Caco-2 (cell line): ENCODE results near the gene SDSL. TPM values are rescaled to one million over a fixed set of nuclear protein-coding genes. Genes with fewer than 3 reads are reported as not detected.

ENCODE experiments used
- BruUV-seq: library from RNA; stranded (reverse); fragments of 400-500 nt; replicated peaks from 2 replicates; lab custom pipeline; 2021; lab: Mats Ljungman, UMichigan
- CTCF ChIA-PET: fragments of 300-600 bp; sonication (Branson Sonifier 250); formaldehyde crosslinking; loops from one replicate; lab custom pipeline; 2022; ENCODE audit warnings: antibody characterized with exemption; lab: Charles Lee
- POLR2A ChIA-PET: fragments of 300-600 bp; sonication (Branson Sonifier 250); formaldehyde crosslinking; loops from one replicate; lab custom pipeline; 2022; ENCODE audit warnings: antibody characterized with exemption; lab: Charles Lee
- DNase-seq, 2 experiments: peaks; one replicate each; pipeline versions ENCODE4 v3.0.0 to v3.0.0-alpha.2; 2020 to 2022
- H3K27me3 ChIP-seq: replicated peaks from 2 replicates; pipeline ENCODE4 v1.6.0; 2011; ENCODE audit warnings: low read length; ENCODE audit not compliant: control insufficient read depth, insufficient read depth
- H3K36me3 ChIP-seq: 2 replicates; pipeline ENCODE4 v1.5.1; 2011; ENCODE audit warnings: low read length; ENCODE audit not compliant: control insufficient read depth, insufficient read depth
- H3K4me1 ChIP-seq: fragments of 250-450 bp; sonication (Bioruptor Pico); 2 replicates; pipeline ENCODE4 v1.5.1; 2020; ENCODE audit warnings: mild to moderate bottlenecking
- H3K4me3 ChIP-seq: 2 replicates; pipeline ENCODE4 v1.5.1; 2011; ENCODE audit warnings: low read depth, mild to moderate bottlenecking, control low read depth, low read length
- H3K9me3 ChIP-seq: fragments of 250-450 bp; sonication (Bioruptor Pico); 2 replicates; pipeline ENCODE4 v1.5.1; 2020; ENCODE audit warnings: mild to moderate bottlenecking, moderate library complexity
- H3K27ac Mint-ChIP-seq: one replicate; pipeline ENCODE4 v1.8.0; 2022; ENCODE audit warnings: mixed read lengths; ENCODE audit not compliant: unreplicated experiment
- H3K27me3 Mint-ChIP-seq: one replicate; pipeline ENCODE4 v1.8.0; 2022; ENCODE audit warnings: mixed read lengths; ENCODE audit not compliant: insufficient read depth, unreplicated experiment
- H3K36me3 Mint-ChIP-seq: one replicate; pipeline ENCODE4 v1.8.0; 2022; ENCODE audit warnings: mild to moderate bottlenecking, mixed read lengths; ENCODE audit not compliant: insufficient read depth, unreplicated experiment
- H3K4me1 Mint-ChIP-seq: one replicate; pipeline ENCODE4 v1.8.0; 2022; ENCODE audit warnings: low read depth, mixed read lengths; ENCODE audit not compliant: unreplicated experiment
- H3K4me3 Mint-ChIP-seq: one replicate; pipeline ENCODE4 v1.8.0; 2022; ENCODE audit warnings: mild to moderate bottlenecking, moderate library complexity, mixed read lengths; ENCODE audit not compliant: unreplicated experiment
- H3K9me3 Mint-ChIP-seq: one replicate; pipeline ENCODE4 v1.8.0; 2022; ENCODE audit warnings: mixed read lengths; ENCODE audit not compliant: unreplicated experiment
- CTCF ChIP-seq, 2 experiments: fragments of 200-600 bp in 1 of 2; IDR thresholded peaks; 1 replicate in 1 of 2; 2 replicates in 1 of 2; pipeline versions ENCODE4 v1.5.1 to v1.8.0; 2011 to 2022; ENCODE audit warnings: antibody characterized with exemption in 1 of 2, control low read depth in 1 of 2, inconsistent platforms in 1 of 2, low read depth in 1 of 2, low read length in 1 of 2, mild to moderate bottlenecking in 1 of 2, moderate library complexity in 1 of 2; ENCODE audit not compliant: insufficient read depth in 1 of 2, severe bottlenecking in 1 of 2, unreplicated experiment in 1 of 2
- intact Hi-C: fragments of 100-400 bp; cut with micrococcal nuclease; formaldehyde crosslinking; loops from one replicate; pipeline ENCODE4 v1.10.0; 2022; ENCODE audit not compliant: unreplicated experiment
- total RNA-seq: library from RNA; stranded (reverse); gene quantifications from 2 replicates; pipeline ENCODE4 v1.2.3, GENCODE V29; 2022

The SDSL gene
- total RNA-seq, 1 experiment from 2014 or later = 4.5 TPM

- CTCF ChIA-PET = no interaction called here
- no TSS peak for BruUV-seq
- H3K9me3 ChIP-seq = no peaks in the 10 kb centered on the region
- H3K27ac Mint-ChIP-seq = no peak overlapping the region
- H3K27me3 ChIP-seq = no peaks in the 10 kb centered on the region
- no peaks in the 10 kb centered on the region for H3K36me3 Mint-ChIP-seq
- H3K4me1 ChIP-seq = no peaks in the 10 kb centered on the region
- no peak for DNase-seq
- H3K4me3 ChIP-seq = no peak overlapping the region
- no peaks in the 10 kb centered on the region for H3K27me3 Mint-ChIP-seq
- intact Hi-C loops = no loop called here
- no peaks in the 10 kb centered on the region for H3K36me3 ChIP-seq
- no peak for TF ChIP-seq CTCF (IDR thresholded peaks at IDR 0.05; ENCODE audit: insufficient read depth in 1 of 2, low read depth in 1 of 2, low read length in 1 of 2, severe bottlenecking in 1 of 2, unreplicated experiment in 1 of 2)
- no peaks in the 10 kb centered on the region for H3K9me3 Mint-ChIP-seq
- no peak overlapping the region for H3K4me3 Mint-ChIP-seq
- no peaks in the 10 kb centered on the region for H3K4me1 Mint-ChIP-seq
- POLR2A ChIA-PET = no interaction called here
Measured at GRCh38 chr12:113408756-113409298, 13.4 kb upstream of the SDSL start.

GRCh38 chr12:113409462-113410124 lies 12.6 kb upstream of the SDSL start:
- intact Hi-C loops = no loop called here
- no peaks in the 10 kb centered on the region for H3K4me1 Mint-ChIP-seq
- ChIA-PET POLR2A (interaction anchor here (0.6 kb wide), 1 partner anchor 34 kb away, joined by 3 read pairs; no protein-coding TSS in a partner anchor), CTCF (no interaction called here)
- Histone ChIP-seq H3K4me1 (no peaks in the 10 kb centered on the region), H3K4me3 (no peak overlapping the region), H3K36me3 (no peaks in the 10 kb centered on the region), H3K9me3 (no peaks in the 10 kb centered on the region), H3K27me3 (no peaks in the 10 kb centered on the region)
- no TSS peak for BruUV-seq
- TF ChIP-seq CTCF (IDR thresholded peaks at IDR 0.05; ENCODE audit: insufficient read depth in 1 of 2, low read depth in 1 of 2, low read length in 1 of 2, severe bottlenecking in 1 of 2, unreplicated experiment in 1 of 2) = no peak
- H3K27me3 Mint-ChIP-seq = no peaks in the 10 kb centered on the region
- DNase-seq = no peak
- H3K36me3 Mint-ChIP-seq = no peaks in the 10 kb centered on the region
- no peaks in the 10 kb centered on the region for H3K9me3 Mint-ChIP-seq
- no peak overlapping the region for H3K4me3 Mint-ChIP-seq
- no peak overlapping the region for H3K27ac Mint-ChIP-seq

GRCh38 chr12:113413488-113413939 lies 8.7 kb upstream of the SDSL start:
- DNase-seq = no peak
- H3K4me3 Mint-ChIP-seq = no peak overlapping the region

More at GRCh38 chr12:113413488-113413939, 8.7 kb upstream of the SDSL start:
- TF ChIP-seq CTCF (IDR thresholded peaks at IDR 0.05; ENCODE audit: insufficient read depth in 1 of 2, low read depth in 1 of 2, low read length in 1 of 2, severe bottlenecking in 1 of 2, unreplicated experiment in 1 of 2) = no peak
- H3K27me3 Mint-ChIP-seq = no peaks in the 10 kb centered on the region
- Histone ChIP-seq H3K27me3 (no peaks in the 10 kb centered on the region), H3K36me3 (no peaks in the 10 kb centered on the region), H3K4me1 (peaks cover 11% of the 10 kb centered on the region), H3K9me3 (no peaks in the 10 kb centered on the region), H3K4me3 (no peak overlapping the region)
- intact Hi-C loops = no loop called here
- H3K4me1 Mint-ChIP-seq = no peaks in the 10 kb centered on the region
- ChIA-PET CTCF (interaction anchor here (0.7 to 1.2 kb wide), 3 partner anchors 12 to 190 kb away, joined by 3 to 6 read pairs (median 3); no protein-coding TSS in a partner anchor), POLR2A (no interaction called here)
- H3K36me3 Mint-ChIP-seq = no peaks in the 10 kb centered on the region
- BruUV-seq = no TSS peak
- no peaks in the 10 kb centered on the region for H3K9me3 Mint-ChIP-seq
- H3K27ac Mint-ChIP-seq = no peak overlapping the region
